Epithelial cell of proximal tubule (primary cell): Measurements from ENCODE around the gene ANAPC1. TPM values are rescaled to one million over a fixed set of nuclear protein-coding genes. Genes with fewer than 3 reads are reported as not detected.
"Not testable (repeated sequence)": the region's sequence is repeated elsewhere in the genome, so short reads cannot be mapped to it uniquely, and the experiment has no call there.

Experiments used
- DNase-seq: peaks from one replicate; pipeline ENCODE4 v3.0.0-alpha.2; 2011; ENCODE audit warnings: low read depth
- H3K4me3 ChIP-seq: 2 replicates; pipeline ENCODE4 v1.5.1; 2011; ENCODE audit warnings: low read depth, mild to moderate bottlenecking, low read length
- total RNA-seq: library from RNA; depleted of rRNA; stranded (reverse); fragments of >200 nt; gene quantifications from 2 replicates; pipeline ENCODE4 v1.2.3, GENCODE V29; 2015

ANAPC1 gene
- total RNA-seq, 1 donor from 2014 or later = 49.2 TPM

DNA sequence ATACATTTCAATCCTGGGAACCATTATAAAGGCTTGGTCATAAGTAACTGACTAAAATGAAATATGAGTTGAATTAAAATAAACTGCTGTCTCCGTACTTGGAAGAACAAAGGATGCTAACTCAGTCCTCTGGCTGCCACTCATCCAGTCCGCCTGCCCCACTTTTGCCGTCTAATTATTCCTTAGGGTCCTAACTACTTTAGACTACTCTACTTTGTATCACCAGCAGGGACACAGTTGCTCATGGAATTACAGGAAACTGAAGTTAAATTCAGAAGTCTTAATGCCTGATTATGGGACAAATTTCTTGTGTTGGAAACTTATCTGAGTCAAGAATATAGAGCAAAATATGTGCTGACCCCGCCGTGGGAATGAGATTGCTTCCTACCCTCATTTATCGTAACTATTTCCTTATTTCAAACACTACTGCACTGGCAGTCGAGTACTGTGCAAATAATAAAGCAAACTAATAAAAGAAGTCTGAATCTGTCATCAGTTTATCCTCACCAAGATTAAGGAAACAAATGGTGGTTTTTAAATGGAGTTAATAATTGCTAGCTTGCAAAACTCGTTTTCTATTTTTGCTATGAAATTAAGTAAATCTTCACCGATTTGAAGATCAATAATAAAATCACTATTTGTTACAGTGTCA is 102.4 kb downstream of the ANAPC1 start:
- H3K4me3 ChIP-seq, DNase-seq: not testable (repeated sequence)

DNA sequence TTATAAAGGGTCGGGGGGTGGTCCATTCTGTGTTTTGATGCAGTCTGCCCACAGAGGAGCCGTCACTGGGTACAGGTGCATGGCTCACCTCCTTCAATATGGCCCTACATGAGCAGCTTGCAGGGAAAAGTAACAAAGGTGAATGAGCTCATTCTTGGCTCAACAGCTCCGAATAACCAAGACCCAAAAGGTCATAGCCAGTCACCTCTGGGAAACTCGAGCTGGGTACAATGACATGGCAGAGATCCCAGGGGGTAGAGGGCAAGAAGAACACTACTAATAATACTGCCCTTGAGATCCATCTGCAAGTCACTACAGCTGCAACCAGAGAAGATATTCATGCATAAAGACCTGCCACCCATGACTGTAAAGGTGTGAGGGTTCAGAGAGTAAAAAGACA is 106.8 kb downstream of the ANAPC1 start:
- not testable (repeated sequence) for DNase-seq, H3K4me3 ChIP-seq

DNA sequence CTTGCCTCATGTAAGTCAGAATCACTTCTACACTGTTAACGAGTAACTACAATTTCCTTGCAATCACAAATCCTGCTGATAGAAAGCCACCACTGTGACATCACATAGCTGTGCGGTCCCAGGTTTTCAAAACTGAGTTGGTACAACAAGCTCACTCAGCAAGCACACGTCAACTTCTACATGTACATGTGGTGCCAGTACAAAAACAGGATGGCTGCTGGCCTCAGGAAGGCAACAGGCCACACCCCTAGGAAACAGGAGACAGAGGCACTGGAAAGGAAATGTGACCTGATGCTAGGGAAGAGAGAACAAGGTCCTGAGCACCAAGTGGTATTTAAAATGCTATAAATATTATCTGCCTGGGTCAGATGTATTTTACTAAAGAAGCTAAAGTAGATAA is 107.7 kb downstream of the ANAPC1 start:
- not testable (repeated sequence) for H3K4me3 ChIP-seq, DNase-seq

GRCh38 chr2:111772180-111772579 is 111.8 kb downstream of the ANAPC1 start:
- not testable (repeated sequence) for H3K4me3 ChIP-seq, DNase-seq

DNA sequence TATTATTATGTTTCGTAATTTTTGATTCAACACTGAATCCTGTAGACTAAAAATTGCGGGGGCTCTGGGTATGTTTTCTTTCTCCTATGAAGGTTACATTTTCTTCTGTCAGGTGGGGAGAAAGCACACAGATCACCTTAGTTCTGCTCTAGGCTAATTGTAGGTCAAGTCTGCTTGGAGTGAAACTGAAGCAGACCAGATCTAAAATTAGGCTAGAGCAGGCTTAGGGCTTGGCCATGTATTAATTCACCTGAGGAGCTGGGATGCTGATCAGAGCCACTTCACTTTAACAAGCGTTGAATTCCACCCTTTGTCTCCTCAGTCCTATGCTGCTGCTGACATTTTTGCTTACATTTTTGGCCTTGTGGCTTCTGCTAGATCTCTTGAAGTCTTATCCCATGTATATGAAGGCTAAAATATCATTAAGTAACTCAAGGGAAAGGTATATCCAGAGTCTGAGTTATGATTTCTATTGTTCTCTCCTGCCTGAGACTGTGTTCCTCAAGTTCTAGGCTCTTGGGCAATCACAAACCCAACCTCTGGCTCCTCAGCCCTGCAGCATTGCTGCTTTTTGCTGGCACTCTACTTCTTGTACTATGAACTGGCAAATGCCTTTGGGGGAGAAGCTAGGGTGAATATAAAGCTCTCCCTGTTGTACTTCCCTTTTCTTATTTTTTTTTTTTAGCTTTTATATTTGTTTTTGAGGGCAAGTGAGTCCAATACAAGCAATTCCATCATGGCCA is 112.9 kb downstream of the ANAPC1 start:
- H3K4me3 ChIP-seq, DNase-seq: not testable (repeated sequence)

GRCh38 chr2:111768266-111769190 is 115.5 kb downstream of the ANAPC1 start:
- not testable (repeated sequence) for H3K4me3 ChIP-seq, DNase-seq

GRCh38 chr2:111767087-111767486 is 116.9 kb downstream of the ANAPC1 start:
- not testable (repeated sequence) for DNase-seq, H3K4me3 ChIP-seq

- not testable (repeated sequence) for DNase-seq, H3K4me3 ChIP-seq
Measured at GRCh38 chr2:111766295-111766694, 117.7 kb downstream of the ANAPC1 start.

DNA sequence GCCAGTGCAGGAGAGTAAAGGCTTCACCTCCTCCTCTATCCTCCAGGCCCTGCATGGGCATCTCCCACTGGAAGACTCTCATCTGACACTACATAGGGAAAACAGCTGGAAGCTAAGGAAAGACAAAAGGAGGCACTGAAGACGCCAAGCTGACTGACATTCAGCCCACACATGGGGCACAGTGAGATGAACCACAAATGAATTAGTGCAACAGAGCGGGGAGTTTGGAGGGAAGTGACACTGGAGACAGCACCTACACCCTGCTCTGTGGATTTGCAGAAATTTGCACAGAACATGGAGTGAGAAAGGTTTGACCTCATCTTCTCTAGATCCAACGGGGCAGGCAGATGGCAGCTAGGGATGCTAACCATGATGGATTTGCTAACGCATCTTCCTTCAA is 119.8 kb downstream of the ANAPC1 start:
- DNase-seq, H3K4me3 ChIP-seq: not testable (repeated sequence)

GRCh38 chr2:111760697-111761284 is 123.2 kb downstream of the ANAPC1 start:
- not testable (repeated sequence) for DNase-seq, H3K4me3 ChIP-seq

DNA sequence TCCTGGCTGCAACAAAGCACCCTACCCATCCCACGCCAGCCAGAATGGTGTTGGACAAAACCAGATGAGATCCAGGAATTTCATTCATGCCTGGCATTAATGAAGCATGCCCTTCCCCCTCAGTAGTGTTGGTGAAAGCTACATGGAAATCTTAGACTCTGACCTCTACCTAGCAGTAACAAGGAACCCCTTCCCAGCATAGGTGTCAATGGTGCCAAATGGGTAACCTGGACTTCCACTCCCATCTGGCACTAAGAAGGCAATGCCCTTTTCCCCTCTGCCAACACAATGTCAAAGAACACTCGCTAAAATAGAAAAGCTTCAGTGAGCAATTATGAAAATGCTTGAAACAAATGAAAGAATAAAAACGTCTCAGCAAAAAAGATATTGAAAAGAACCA is 131.5 kb downstream of the ANAPC1 start:
- DNase-seq, H3K4me3 ChIP-seq: not testable (repeated sequence)

GRCh38 chr2:111750641-111751040 is 133.4 kb downstream of the ANAPC1 start:
- DNase-seq, H3K4me3 ChIP-seq: not testable (repeated sequence)

DNA sequence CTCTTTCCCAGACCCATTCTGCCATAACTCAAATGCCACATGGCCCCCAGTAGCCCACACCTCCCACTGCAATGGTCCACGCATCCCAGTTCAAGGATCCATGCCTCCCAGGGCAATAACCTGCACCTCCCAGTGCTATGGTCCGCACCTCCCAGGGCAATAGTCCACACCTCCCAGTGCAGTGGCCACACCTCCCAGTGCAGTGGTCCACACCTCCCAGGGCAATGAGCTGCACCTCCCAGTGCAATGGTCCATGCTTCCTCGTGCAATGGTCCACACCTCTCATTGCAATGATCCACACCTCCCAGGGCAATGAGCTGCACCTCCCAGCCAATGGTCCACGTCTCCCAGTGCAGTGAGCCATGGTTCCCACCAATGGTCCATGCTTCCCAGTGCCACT is 135.6 kb downstream of the ANAPC1 start:
- H3K4me3 ChIP-seq, DNase-seq: not testable (repeated sequence)
